ENCODE measurements around the gene AEN.

The AEN gene, protein sequence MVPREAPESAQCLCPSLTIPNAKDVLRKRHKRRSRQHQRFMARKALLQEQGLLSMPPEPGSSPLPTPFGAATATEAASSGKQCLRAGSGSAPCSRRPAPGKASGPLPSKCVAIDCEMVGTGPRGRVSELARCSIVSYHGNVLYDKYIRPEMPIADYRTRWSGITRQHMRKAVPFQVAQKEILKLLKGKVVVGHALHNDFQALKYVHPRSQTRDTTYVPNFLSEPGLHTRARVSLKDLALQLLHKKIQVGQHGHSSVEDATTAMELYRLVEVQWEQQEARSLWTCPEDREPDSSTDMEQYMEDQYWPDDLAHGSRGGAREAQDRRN

DNA sequence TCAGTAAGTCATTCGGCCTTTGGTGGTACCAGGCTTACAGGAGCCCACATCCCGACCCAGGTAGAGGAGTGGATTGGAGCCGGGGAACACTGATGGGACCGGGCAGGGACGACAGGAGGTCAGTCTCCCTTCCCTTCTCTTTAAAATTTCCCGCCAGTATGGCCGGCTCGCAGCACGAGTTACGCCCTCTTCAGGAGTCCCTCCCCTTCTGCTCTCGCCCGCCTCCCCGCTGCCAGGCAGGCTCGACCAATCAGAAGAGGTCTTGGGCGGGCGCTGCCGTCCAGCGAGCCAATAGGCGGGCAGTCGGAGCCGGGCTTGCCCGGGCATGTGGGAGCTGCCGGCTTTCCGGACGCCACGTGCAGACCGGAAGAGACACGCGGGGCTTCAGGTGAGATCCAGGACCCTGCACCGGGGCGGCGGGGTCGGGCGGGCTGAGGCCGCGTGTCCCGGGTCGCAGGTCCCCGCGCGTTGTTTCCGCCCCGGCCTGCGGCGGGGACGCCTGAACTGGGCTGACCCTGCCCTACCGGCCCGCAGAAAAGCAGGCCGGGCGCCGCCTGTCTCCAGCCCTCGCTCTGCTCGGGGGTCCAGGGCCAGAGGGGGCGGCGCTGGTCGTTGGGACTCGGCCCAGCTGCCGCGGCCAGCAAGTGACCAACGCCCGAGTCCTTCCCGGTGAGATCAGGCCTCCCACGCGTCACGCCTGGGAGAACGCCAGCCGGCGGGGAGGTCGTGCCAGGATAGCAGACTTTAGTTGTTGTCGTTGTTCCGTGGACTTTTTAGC lies at the start of gene AEN:
AEN (plus strand) TSS at position 346 of the 778 bp plus-strand sequence. CDS start 4,870 bp downstream, outside the sequence.
- peak; percentile 90 to 92 for DNase-seq (ENCODE audit: low read depth in 1 of 2, low spot score in 1 of 2)

DNA sequence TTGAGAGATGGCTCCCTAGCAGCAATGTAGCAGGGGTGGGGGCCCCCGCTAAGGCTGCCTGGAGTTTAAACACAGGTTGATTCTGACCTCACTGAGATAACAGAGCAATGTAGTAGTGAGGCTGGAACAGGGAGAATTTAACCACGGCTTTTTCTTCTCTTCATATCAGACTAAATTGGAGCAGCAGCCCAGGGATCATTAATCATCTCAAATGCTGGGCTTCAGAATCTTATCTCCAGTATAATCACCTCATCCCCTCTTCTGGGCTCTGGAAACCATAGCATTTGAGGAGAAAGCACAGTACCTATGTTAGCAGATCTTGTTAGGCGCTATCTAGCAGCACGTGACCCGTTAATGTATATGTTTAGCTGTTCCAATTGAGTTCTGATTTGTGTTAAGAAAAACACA lies 49.3 kb upstream of the AEN start:
- no peak for DNase-seq (ENCODE audit: low read depth in 1 of 2, low spot score in 1 of 2)

DNA sequence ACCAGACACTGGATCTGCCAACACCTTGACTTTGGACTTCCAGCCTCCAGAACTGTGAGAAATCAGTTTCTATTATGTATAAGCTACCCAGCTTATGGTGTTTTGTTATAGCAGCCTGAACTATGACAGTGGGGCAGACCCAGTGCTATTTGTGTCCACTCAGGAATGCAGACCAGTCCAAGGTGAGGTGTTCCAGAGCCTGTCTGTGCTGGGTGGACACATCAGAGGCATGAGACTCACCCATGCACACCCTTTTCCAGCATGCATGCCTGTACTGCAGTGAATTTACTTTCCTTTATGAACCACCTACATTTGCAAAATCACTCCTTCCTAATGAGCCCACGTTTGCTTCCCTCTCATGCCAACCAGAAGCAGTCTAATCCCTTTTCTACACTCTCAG lies 47.1 kb upstream of the AEN start:
- DNase-seq (ENCODE audit: low read depth in 1 of 2, low spot score in 1 of 2), result no peak

DNA sequence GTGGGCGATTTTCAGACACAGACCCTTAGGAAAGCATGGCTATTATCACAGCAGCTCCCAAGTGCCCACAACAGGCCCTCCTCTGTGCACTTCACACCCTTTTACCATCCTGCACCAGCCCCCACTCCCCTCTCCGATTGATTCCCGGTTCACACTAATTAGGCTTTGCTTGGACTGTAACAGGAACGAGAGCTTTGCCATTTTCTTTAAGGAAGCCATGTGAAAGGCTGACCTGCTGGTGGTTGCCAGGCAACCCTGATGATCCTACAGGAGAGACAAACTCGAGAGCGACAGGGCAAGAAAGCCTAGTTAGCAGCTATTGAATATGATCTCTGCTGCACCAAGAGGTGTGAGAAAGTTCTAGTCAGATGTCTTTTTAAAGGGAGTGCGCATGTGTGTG lies 46.5 kb upstream of the AEN start:
- DNase-seq (ENCODE audit: low read depth in 1 of 2, low spot score in 1 of 2), result no peak

DNA sequence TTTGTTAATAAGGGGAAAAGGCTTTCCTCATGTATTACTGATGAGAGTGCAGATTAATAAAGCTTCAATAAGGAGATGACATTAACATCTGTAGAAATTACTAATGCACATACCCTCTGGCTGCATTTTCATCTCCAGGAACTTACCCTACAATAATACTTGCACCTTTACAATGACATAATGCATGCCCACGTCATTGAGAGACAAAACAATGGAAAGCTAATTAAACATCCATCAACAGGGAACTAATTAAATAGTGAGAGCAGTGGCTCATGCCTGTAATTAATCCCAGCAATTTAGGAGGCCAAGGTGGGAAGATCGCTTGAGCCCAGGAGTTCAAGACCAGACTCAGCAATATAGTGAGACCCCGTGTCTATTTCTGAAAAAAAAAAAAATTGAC lies 41.8 kb upstream of the AEN start:
- DNase-seq (ENCODE audit: low read depth in 1 of 2, low spot score in 1 of 2), result no peak

DNA sequence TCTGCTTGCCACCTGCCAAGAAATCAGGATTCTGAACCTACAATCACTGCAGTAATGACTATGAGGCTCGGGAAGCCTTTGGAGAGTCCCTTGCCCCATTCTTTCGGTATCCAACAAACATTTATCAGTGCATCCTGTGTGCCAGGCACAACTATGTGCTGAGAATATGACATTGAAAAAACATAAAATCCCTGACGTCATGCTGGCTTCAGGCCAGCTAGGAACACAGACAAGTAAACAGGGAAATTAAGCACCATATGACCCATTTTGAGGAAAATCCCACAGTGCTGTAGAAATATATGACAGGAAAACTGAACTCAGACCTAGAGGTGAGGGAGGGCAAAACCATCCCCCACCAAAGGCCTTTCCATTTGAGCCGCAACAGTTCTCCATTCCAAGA lies 40.6 kb upstream of the AEN start:
- no peak for DNase-seq (ENCODE audit: low read depth in 1 of 2, low spot score in 1 of 2)

DNA sequence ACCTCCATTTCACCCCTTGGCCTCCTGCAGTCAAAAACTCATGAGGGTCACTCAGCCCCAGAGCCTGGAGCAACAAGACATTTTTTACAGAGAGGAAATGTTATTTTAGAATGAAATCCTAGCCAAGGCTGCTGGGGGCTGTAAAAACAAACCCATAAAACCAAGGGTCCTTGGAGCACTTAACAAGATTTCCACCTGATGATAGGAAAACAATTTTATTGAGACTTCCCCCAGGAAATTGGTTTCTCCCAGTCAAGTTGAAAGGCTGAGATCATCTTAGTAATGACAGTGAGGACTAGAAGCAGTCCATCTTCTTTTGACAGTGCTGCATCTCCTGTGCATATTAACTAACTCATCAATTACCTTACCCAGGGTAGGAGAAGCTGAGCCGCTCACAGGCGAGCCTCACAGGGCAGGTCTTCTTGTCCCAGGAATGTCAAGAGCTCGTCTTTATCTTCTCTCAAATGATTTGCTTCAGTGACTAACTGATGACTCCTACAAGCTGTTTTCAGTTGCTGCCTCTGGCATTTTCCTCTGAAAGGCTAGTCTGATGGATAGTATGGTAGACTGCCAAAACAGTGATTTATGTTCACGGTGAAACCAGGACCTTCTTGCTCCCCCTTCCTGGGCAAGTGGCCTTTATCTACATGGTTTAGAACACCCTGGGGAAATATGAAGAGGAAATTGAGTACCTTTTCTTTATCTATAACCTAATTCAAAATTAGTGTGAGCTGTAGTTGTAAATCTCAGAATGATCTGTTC lies 34.6 kb upstream of the AEN start:
- DNase-seq (ENCODE audit: low read depth in 1 of 2, low spot score in 1 of 2), result no peak

DNA sequence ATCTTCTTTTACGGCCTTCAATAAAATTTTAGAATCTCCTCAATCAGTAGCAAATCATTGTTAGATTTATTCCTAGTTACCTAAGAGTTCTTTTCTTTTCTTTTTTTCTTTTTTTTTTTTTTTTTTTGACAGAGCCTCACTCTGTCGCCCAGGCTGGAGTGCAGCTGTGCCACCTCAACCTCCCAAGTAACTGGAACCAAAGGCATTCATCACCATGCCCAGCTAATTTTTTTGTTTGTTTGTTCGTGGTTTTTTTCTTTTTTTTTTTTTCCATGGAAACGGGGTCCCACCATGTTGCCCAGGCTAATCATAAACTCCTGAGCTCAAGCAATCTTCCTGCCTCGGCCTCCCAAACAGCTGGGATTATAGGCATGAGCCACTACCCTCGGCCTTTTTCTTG lies 30.4 kb upstream of the AEN start:
- DNase-seq (ENCODE audit: low read depth in 1 of 2, low spot score in 1 of 2), result no peak

DNA sequence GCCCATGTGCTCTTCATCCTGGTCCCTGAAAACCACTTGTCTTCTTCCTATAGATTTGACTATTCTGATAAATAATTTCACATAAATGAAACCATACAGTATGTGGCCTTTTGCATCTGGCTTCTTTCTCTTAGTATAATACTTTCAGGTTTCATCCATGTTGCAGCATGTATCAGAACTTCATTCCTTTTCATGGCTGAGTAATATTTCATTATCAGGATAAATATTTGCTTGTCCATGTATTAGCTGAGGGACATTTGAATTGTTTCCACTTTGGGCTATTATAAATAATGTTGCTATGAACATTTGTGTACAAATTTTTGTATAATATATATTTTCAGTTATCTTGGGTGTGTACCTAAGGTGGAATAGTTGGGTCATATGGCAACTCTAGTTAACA lies 29.8 kb upstream of the AEN start:
- no peak for DNase-seq (ENCODE audit: low read depth in 1 of 2, low spot score in 1 of 2)

DNA sequence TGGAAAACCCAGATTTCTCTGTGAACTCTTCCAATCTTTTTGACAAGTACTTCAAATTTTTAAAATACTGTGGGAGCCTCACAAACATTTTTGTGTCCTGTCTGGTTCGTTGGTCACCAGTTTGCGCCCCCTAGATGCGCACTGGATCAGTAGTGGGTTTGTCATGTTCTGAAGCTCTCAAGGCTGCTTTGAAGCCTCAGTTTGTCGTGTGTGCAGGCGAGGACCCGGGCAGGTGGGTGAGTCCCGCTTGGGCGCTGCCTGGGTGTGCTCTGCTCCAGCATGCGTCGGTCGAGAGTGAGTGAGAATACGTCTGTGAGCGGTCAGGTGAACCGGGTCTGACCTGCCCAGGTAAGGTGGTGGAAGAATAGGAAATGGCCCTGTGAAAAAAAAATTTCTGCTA lies 17.3 kb upstream of the AEN start:
- DNase-seq (ENCODE audit: low read depth in 1 of 2, low spot score in 1 of 2), result no peak

DNA sequence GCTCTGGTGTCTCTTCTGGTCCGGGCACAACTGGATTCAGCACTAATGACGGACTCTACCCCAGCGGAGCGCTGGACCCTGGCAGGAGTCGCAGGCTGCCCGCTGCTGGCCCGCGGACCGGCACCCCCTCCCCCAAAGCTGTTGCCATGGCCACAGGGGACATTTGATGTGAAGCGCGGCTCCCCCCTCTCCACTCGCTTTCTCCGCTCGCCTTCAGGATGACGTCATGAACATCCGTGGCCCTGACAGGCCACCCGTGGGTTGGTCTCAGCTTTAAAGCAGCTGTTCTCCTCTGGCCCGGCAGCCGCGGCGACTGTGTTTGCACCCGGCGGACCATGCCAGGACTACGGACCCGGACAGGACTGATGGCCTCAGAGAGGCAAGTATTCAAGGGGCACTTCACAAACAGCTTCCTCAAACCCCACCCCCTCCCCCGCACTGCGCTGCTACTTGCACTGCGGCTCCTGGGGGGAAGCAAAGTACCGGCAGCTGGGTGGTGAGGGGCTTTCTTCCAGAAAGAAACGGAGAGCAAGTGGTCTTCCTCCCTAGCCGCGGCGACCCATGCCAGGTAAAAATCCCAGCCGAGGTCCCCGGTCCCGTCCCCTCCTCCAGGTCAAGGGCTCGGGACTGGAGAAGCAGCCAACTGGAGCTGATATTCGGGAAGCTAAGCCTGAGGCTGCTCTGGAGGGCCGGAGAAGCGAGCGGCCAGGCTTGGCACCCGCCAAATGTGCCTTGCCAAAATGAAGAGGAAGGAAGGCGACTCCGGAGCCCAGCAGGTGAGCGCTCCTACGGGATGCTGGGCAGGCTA lies 16.6 kb upstream of the AEN start:
- no peak for DNase-seq (ENCODE audit: low read depth in 1 of 2, low spot score in 1 of 2)

DNA sequence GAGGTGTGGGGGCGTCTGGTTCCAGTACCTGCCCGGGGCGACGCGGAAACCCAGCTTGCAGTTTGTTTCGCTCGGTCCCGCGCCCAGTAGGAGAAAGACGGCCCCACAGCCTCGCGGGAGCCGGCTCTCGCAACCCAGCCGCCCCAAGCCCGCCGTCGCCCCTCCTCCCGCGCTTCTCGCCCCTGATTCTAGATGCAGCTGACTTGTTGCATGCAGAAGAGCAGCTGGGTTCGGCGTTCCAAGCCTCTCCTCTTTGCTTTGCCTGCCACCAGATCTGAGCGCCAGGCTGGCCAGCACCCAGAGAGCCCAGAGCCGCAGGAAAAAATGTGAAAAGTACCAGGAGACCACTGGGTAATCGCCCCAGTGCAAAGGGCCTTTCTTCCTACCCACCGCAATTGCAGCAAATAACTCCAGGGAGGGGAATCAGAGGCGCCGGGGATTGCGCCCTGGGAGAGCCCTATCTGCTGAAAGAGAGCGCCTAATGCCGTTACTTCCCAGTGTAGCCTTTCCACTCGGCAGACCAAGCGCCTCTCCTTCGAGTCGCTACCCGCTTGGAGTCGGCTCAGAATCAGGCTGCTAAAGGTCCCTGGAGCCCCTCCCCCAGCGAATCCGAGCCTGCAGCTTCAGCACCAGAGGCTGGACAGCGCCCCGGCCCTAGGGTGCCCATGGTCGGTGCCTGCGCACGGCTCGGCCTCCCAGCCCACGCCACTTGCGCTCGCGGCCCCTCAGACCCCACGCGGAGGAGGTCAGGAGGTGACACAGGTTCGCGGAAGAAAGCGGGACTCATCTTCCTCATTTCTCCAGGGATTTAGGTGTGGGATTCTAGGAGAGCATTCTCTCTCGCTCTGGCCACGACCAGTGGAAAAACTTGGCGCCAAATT lies 15.7 kb upstream of the AEN start:
- peak in 1 of 2 donors; percentile 43 for DNase-seq (ENCODE audit: low read depth in 1 of 2, low spot score in 1 of 2)

DNA sequence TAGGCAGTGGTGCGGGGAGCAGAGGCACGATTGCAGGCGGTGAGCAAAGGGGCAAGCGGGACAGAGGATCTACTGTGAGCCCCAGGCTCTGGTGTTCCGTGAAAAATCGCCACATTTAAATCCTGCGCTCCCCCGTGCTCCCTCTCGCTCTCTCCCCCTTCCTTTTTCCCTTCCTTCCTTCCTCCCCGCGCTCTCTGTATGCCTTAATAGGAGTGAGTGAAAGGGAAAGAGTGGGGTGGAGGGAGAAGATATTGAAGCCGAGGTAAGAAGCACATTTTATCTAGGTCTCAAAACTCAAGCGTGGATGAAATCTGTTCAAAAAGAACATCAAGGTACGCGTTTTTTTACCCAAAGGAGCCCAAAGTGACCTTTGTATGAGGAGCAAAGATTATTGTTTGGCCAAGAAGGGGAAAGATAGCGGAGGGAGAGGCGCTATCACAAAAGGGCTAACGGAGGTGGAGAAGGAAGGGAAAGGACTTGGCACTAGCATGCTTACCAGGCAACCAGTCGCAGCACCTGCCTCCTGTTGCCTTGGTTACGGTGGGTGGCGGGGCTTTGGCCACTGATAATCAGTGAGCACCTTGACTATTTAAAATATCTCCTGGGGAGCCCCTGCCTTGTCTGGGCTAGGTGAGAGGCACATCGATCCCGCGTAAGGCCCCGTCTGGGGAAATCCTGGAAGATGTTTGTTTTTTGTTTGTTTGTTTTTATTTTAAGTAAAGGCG lies 14.9 kb upstream of the AEN start:
- DNase-seq (ENCODE audit: low read depth in 1 of 2, low spot score in 1 of 2), result no peak

DNA sequence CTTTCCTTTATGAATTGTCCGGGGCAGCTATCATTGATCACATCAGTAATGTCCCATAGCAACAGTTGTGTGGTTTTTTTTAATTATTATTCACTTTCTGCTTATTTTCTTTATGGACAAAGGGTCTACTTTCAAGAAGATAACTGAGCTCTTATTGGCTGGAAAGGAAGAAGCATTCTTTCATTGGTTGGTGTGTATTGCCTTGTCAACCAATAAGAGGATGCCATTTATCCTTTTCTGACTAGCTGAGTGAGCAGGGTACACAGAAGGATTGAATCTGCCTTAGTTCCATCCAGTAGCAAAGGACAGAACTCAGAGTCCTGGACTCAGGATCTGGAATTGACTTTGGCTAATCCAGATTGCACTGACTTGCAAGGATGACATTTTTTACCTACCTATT lies 13.2 kb upstream of the AEN start:
- no peak for DNase-seq (ENCODE audit: low read depth in 1 of 2, low spot score in 1 of 2)

DNA sequence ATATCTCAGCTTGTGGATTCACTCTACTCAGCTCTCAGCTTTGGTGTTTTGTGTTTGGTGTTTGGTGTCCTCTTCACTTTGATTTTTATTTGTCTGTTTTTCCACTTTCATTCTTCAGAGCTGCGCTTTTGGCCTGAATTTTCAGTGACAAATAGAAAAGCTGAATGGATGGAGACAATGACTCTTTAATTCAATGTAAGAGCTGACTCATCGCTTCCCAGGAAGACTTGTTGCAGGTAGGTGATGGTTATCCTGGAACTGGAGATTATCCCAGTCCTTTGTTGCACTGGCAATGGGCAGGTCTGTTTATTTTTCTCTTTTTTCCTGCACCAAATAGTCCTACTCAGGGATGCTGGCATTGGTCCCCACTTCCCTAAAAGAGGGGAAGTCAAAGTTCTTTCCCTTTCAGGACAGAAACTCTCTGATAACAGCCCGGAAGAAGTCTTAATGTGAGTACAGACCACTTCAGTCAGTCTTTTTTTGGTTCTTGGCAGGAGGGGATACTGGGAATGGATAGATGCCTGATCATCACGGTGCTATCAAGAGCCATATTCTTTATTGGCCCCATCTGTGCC lies 12.4 kb upstream of the AEN start:
- DNase-seq (ENCODE audit: low read depth in 1 of 2, low spot score in 1 of 2), result no peak

DNA sequence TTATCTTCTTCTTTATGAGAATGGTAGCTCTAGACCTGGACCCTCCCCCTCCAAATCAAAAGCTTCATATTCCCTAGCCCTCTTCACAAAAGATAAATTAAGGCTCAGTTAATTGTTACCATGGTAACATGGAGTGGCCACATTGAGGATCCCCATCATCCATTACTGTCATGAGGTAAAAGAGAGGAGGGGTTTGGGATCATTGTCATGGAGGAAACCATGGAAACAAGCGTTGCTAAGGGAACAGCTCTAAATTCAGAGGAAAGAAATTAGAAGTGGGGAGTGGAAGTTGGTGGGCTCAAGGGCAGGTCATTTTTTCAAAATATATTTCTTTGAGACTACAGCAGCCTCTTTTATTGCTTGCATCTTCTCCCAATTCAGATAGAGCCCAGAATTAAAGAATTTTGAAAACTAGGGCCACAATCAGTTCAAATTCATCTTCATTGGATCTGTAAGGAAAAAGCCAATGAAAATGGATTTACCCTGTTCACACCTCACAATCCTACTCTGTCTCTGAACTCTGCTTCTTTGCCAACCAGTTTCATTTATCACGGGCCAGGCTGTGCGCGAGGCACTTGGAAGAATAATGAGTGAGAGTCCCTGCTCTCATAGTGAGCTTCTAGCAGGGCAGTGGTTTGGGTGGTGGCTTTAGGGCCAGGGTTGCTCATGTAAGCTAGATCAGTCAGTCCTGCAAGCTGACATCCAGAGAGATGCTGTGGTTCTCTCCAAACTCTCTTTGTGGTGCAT lies 11.6 kb upstream of the AEN start:
- DNase-seq (ENCODE audit: low read depth in 1 of 2, low spot score in 1 of 2), result no peak

DNA sequence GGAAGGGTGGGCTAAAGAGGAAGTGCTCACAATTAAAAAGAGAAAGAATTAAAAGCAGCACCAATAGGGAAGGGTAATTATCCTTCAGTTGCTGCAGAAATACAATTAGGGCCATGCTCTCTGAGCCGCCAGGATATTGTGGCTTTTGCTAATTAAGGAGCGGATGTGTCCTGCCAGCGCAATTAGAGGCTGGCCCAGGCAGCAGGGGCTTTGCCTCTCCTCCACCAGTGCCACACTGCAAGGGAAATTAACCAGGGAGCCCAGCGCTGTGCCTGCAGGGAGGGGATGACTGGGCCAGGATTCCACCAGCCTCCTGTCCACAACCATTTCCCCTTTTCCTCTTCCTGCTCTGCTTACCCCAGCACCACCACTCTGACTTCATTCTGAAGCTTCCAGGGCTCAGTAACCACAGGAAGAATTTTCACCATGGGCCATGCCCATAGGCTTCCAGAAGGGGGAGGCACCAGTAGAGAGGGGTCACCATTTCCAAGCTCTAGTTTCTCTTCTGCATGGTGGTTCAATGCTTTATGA lies 10.4 kb upstream of the AEN start:
- no peak for DNase-seq (ENCODE audit: low read depth in 1 of 2, low spot score in 1 of 2)

DNA sequence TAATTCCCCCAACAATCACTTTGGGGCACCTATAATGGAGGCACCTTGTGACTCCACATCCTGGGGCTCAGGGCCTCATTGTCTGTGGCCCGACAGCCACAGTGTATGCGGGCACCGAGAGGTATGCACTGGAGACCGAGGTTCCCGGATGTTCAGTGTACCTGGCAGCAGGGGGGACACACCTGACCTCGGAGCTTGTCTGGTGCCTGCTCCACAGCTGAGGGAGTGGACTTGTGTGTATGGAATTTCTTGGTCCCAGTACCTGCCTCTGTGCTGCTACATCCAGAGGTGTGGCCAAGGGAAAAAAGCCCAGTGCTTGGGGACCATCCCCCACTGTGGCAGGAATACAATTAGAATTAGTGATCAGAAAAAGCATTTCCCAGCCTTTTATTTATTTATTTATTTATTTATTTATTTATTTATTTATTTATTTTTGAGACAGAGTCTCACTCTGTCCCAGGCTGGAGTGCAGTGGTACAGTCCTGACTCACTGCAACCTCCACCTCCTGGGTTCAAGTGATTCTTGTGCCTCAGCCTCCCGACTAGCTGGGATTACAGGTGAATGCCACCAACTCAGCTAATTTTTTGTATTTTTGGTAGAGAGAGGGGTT lies 8.8 kb upstream of the AEN start:
- no peak for DNase-seq (ENCODE audit: low read depth in 1 of 2, low spot score in 1 of 2)

Measured in stimulated activated CD4-positive, alpha-beta T cell treated with anti-CD3 and anti-CD28 coated beads, Interleukin-15, amount 100 ng/mL, for 1 hour (primary cell).